CD4-positive, alpha-beta T cell treated with Interleukin-21 for 1 hour (primary cell): ENCODE measurements around the gene CLDN5.

Experiments used
- DNase-seq: peaks from one replicate; pipeline ENCODE4 v3.0.0-alpha.2; 2020

Gene CLDN5

GRCh38 chr22:19501897-19502447 is 22.2 kb downstream of the CLDN5 start:
- no peak for DNase-seq

GRCh38 chr22:19499880-19500242 is 24.3 kb downstream of the CLDN5 start:
- DNase-seq, result no peak

- no peak for DNase-seq
Observed at GRCh38 chr22:19499236-19499879, 24.9 kb downstream of the CLDN5 start.

- no peak for DNase-seq
Observed at GRCh38 chr22:19498866-19499190, 25.4 kb downstream of the CLDN5 start.

GRCh38 chr22:19498154-19498865 is 25.9 kb downstream of the CLDN5 start:
- DNase-seq, result no peak

- no peak for DNase-seq
Observed at GRCh38 chr22:19497245-19497644, 27.0 kb downstream of the CLDN5 start.

- DNase-seq, result no peak
Observed at GRCh38 chr22:19496324-19496630, 27.9 kb downstream of the CLDN5 start.

- DNase-seq, result peak; percentile 42
Observed at GRCh38 chr22:19495562-19496323, 28.5 kb downstream of the CLDN5 start.

GRCh38 chr22:19494676-19495173 is 29.5 kb downstream of the CLDN5 start:
- no peak for DNase-seq

GRCh38 chr22:19494001-19494560 is 30.1 kb downstream of the CLDN5 start:
- DNase-seq, result no peak

- no peak for DNase-seq
Observed at GRCh38 chr22:19492504-19493174, 31.6 kb downstream of the CLDN5 start.

- DNase-seq, result no peak
Observed at GRCh38 chr22:19490628-19491230, 33.5 kb downstream of the CLDN5 start.

- DNase-seq, result no peak
Observed at GRCh38 chr22:19488884-19489843, 35.0 kb downstream of the CLDN5 start.

GRCh38 chr22:19488285-19488684 is 35.9 kb downstream of the CLDN5 start:
- DNase-seq, result no peak

- no peak for DNase-seq
Observed at GRCh38 chr22:19483481-19484244, 40.5 kb downstream of the CLDN5 start.

- no peak for DNase-seq
Observed at GRCh38 chr22:19482297-19482696, 41.9 kb downstream of the CLDN5 start.

GRCh38 chr22:19480789-19481188 is 43.4 kb downstream of the CLDN5 start:
- no peak for DNase-seq

GRCh38 chr22:19480173-19480568 is 44.0 kb downstream of the CLDN5 start:
- DNase-seq, result no peak

- peak; percentile 98 for DNase-seq
Observed at GRCh38 chr22:19479355-19480172, 44.6 kb downstream of the CLDN5 start, which contains the start of gene CDC45. Gene CDC45 (plus strand): TSS chr22:19479920. CDS start chr22:19479969, 49 bp downstream.
